Kidney (tissue), 14 donors: ENCODE results near the gene HHIPL2. TPM values are rescaled to one million over a fixed set of nuclear protein-coding genes. Genes with fewer than 3 reads are reported as not detected.

Experiments used
- DNase-seq, 5 donors: peaks; one replicate each; pipeline ENCODE4 v3.0.0-alpha.2; 2013 to 2020
- FAIRE-seq: peaks from 2 replicates; lab custom pipeline; 2012; peaks lifted over from hg19 to GRCh38; lab: Jason Lieb, UNC
- H3K27ac ChIP-seq, 2 donors: one replicate each; pipeline ENCODE4 v1.7.0; 2013; ENCODE audit warnings: low read depth in 2 of 2, low read length in 2 of 2, inconsistent platforms in 1 of 2
- H3K27me3 ChIP-seq: one replicate; pipeline ENCODE4 v1.7.1; 2013; ENCODE audit warnings: low read length, inconsistent platforms; ENCODE audit not compliant: control insufficient read depth, insufficient read depth
- H3K36me3 ChIP-seq, 3 donors: one replicate each; pipeline versions ENCODE4 v1.7.0 to v1.7.1; 2013; ENCODE audit warnings: low read length in 3 of 3, control low read depth in 1 of 3, inconsistent platforms in 1 of 3; ENCODE audit not compliant: insufficient read depth in 3 of 3, control insufficient read depth in 2 of 3
- H3K4me1 ChIP-seq, 3 donors: one replicate each; pipeline versions ENCODE4 v1.7.0 to v1.7.1; 2013; ENCODE audit warnings: low read length in 3 of 3, inconsistent platforms in 1 of 3, low read depth in 1 of 3; ENCODE audit not compliant: control insufficient read depth in 2 of 3, insufficient read depth in 2 of 3
- H3K4me3 ChIP-seq, 3 donors: one replicate each; pipeline versions ENCODE4 v1.7.0 to v1.8.1; 2013; ENCODE audit warnings: low read length in 3 of 3, control low read depth in 1 of 3, inconsistent platforms in 1 of 3
- H3K9ac ChIP-seq, 3 donors: one replicate each; pipeline versions ENCODE4 v1.7.0 to v1.7.1; 2013; ENCODE audit warnings: low read length in 3 of 3, control low read depth in 1 of 3, inconsistent platforms in 1 of 3
- H3K9me3 ChIP-seq, 3 donors: one replicate each; pipeline versions ENCODE4 v1.7.0 to v1.7.1; 2013; ENCODE audit warnings: low read length in 3 of 3, control low read depth in 1 of 3, inconsistent platforms in 1 of 3; ENCODE audit not compliant: control insufficient read depth in 2 of 3, insufficient read depth in 1 of 3
- CTCF ChIP-seq: IDR thresholded peaks from 3 replicates; pipeline ENCODE4 v1.5.1; 2012; ENCODE audit warnings: mild to moderate bottlenecking, moderate library complexity, borderline replicate concordance; ENCODE audit not compliant: insufficient read depth; ENCODE audit errors: extremely low read depth
- intact Hi-C: fragments of 100-400 bp; cut with DNase I; formaldehyde crosslinking; loops from one replicate; pipeline ENCODE4 v1.11.1; 2022
- polyA plus RNA-seq: library from polyadenylated mRNA; stranded (reverse); fragments of 350-450 nt; fragmentation: Illumina TruSeq; extraction: RNeasy Lipid Tissue Mini Kit (QIAGEN cat#74804); gene quantifications from one replicate; pipeline ENCODE4 v1.2.3, GENCODE V29; 2014; ENCODE audit warnings: low read depth, low replicate concordance; ENCODE audit not compliant: insufficient read depth
- total RNA-seq: library from RNA; stranded (reverse); fragmentation: NEBNext Ultra II Directional; extraction: Animal tissue kit (Norgen Biotek cat#: 25700); gene quantifications from one replicate; pipeline ENCODE4 v1.2.1, GENCODE V29; 2021
- donor health status: control.
- donor health status: control.
- donor health status: control.
- donor health status: control.
- donor health status: control.
- donor health status: DM: yes; HTN: yes; CAD: no.
- donor health status: Normal renal cell carcinoma (clear cell type).

The HHIPL2 gene
- total and polyA plus RNA-seq, 2 donors from 2014 or later: 0.09 TPM; not detected in 1

GRCh38 chr1:222586842-222587241, 38.9 kb upstream of the HHIPL2 start:
- no peaks in the 10 kb centered on the region for H3K9me3 ChIP-seq
- no peak for FAIRE-seq
- DNase-seq: no peak
- no peak overlapping the region for H3K9ac ChIP-seq
- no peaks in the 10 kb centered on the region for H3K27me3 ChIP-seq
- H3K4me1 ChIP-seq: peaks cover 2 to 7% (median 7%) of the 10 kb centered on the region in 3 donors
- H3K36me3 ChIP-seq: peaks cover 0 to 7% (median 0%) of the 10 kb centered on the region in 3 donors
- intact Hi-C loops: no loop called here
- H3K27ac ChIP-seq: no peak overlapping the region
- H3K4me3 ChIP-seq: no peak overlapping the region
- no peak for TF ChIP-seq CTCF

GRCh38 chr1:222583079-222583478, 35.2 kb upstream of the HHIPL2 start:
- no peak for TF ChIP-seq CTCF

GRCh38 chr1:222582099-222582774, 34.3 kb upstream of the HHIPL2 start:
- no peak overlapping the region for H3K9ac ChIP-seq

More at GRCh38 chr1:222583079-222583478, 35.2 kb upstream of the HHIPL2 start:
- Histone ChIP-seq H3K27me3 (no peaks in the 10 kb centered on the region), H3K4me1 (no peaks in the 10 kb centered on the region), H3K9me3 (no peaks in the 10 kb centered on the region), H3K4me3 (no peak overlapping the region), H3K27ac (no peak overlapping the region), H3K9ac (no peak overlapping the region), H3K36me3 (peaks cover 0 to 7% (median 0%) of the 10 kb centered on the region in 3 donors)
- FAIRE-seq (no peak), DNase-seq (no peak)
- intact Hi-C loops: no loop called here

More at GRCh38 chr1:222582099-222582774, 34.3 kb upstream of the HHIPL2 start:
- H3K36me3 ChIP-seq: peaks cover 0 to 7% (median 0%) of the 10 kb centered on the region in 3 donors
- H3K27ac ChIP-seq: no peak overlapping the region
- no peaks in the 10 kb centered on the region for H3K27me3 ChIP-seq
- H3K4me1 ChIP-seq: no peaks in the 10 kb centered on the region
- H3K4me3 ChIP-seq: no peak overlapping the region
- no peaks in the 10 kb centered on the region for H3K9me3 ChIP-seq
- TF ChIP-seq CTCF: no peak
- DNase-seq (no peak), FAIRE-seq (no peak)
- intact Hi-C loops: no loop called here
